Subcutaneous adipose tissue (tissue), 4 donors: ENCODE measurements around the gene LKAAEAR1. TPM values are rescaled to one million over a fixed set of nuclear protein-coding genes. Genes with fewer than 3 reads are reported as not detected.

Experiments used
- total RNA-seq, 4 donors: library from RNA; depleted of rRNA; stranded (reverse); fragments of >200 nt; gene quantifications; one replicate each; pipeline ENCODE4 v1.1.0, GENCODE V29; 2016
- TF ChIP-seq, protein P1 (sequence below): fragments of 450-650 bp; IDR thresholded peaks from one replicate; pipeline ENCODE4 v1.5.1; 2016; ENCODE audit warnings: low read depth, mild to moderate bottlenecking, control low read depth, antibody characterized with exemption, moderate library complexity

LKAAEAR1 gene, protein sequence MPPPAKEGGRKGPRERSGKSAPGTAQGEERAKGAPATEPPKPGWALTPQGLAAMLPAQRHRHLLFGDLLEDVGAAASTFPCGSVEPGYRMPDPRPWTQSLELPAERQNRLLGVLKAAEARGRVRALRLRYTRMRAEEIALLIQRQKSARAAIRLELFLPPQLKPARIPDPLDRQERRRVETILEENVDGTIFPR
- not detected for total RNA-seq

DNA sequence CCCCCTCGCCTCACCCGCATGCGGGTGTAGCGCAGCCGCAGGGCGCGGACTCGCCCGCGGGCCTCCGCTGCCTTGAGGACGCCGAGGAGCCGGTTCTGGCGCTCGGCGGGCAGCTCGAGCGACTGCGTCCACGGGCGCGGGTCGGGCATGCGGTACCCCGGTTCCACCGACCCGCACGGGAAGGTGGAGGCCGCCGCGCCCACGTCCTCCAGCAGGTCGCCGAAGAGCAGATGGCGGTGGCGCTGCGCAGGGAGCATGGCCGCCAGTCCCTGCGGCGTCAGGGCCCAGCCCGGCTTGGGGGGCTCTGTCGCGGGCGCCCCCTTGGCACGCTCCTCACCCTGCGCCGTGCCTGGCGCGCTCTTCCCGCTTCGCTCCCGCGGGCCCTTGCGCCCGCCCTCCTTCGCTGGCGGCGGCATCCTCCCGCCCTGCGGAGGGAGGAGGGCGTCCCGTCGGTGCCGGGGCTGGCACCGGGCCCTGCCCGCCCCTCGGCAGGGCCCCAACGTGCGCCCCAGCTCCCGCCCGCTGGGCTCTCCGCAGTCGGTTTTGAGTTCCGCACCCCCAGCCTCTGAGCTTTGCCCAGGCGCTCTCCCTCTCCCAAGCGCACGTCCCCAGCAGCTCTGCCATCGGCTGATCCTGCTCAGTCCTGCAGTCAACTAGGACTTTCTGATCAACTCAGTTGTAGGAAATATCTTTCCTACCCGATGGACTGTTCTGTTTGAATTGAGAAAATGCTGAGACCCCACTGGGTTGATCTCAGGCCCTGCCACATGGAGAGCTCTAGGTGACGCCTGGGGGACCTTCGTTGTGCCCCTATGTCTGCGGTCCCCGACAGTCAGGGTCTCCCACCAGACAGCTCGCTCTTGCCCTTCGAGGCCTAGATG lies at the start of gene LKAAEAR1:
TSS of gene LKAAEAR1 (minus strand) at position 595 of the 881 bp plus-strand sequence. CDS start at position 416, 179 bp downstream.
- TF ChIP-seq, protein P1, sequence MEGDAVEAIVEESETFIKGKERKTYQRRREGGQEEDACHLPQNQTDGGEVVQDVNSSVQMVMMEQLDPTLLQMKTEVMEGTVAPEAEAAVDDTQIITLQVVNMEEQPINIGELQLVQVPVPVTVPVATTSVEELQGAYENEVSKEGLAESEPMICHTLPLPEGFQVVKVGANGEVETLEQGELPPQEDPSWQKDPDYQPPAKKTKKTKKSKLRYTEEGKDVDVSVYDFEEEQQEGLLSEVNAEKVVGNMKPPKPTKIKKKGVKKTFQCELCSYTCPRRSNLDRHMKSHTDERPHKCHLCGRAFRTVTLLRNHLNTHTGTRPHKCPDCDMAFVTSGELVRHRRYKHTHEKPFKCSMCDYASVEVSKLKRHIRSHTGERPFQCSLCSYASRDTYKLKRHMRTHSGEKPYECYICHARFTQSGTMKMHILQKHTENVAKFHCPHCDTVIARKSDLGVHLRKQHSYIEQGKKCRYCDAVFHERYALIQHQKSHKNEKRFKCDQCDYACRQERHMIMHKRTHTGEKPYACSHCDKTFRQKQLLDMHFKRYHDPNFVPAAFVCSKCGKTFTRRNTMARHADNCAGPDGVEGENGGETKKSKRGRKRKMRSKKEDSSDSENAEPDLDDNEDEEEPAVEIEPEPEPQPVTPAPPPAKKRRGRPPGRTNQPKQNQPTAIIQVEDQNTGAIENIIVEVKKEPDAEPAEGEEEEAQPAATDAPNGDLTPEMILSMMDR: no peak

DNA sequence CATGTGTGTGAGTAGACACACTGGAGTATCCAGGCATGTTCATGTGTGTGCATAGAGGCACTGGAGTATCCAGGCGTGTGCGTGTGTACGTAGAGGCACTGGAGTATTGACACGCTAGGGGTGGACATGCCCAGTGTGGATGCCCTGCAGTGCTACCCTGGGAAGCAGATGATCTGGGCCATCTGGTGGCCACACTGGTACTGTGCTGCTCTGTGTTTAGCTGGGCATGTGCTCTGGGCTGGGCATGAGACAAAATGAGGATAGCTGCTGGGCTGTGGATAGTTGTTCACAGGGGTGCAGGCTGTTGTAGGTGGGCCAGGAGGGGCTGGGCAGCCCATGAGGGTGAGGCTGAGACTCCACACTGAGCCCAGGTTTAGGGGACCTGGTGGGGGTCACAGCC lies 47.2 kb upstream of the LKAAEAR1 start:
- TF ChIP-seq, protein P1: no peak

DNA sequence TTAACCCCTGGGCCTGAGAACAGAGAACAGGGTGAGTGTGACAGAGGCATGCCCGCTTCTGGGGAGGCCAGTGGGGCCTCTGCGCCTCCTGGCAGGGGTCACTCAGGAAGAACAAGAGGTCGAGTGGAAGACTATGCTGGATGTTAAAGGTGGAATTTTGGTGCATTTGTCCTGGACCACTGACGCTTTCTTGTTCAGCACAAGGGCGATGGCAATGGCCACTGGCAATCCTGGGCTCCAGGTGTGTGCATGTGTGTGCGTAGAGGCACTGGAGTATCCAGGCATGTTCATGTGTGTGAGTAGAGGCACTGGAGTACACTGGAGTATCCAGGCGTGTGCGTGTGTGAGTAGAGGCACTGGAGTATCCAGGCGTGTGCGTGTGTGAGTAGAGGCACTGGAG lies 46.7 kb upstream of the LKAAEAR1 start:
- TF ChIP-seq, protein P1: no peak

DNA sequence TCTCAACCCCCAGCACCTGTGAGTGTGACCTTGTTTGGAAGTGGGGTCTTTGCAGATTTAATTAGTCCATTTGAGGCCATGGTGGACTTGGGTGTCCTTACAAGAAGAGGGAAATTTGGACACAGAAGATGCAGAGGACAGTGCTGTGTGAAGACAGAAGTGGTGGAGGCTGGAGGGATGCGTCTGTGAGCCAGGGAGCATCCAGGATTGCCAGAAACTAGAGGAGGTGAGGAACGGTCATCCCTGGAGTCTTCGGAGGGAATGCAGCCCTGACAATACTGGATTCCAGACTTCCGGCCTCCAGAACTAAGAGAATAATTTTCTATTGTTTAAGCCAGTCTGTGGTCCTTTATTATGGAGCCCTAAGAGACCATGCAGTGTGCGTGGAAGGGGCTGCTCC lies 46.1 kb upstream of the LKAAEAR1 start:
- TF ChIP-seq, protein P1: no peak

DNA sequence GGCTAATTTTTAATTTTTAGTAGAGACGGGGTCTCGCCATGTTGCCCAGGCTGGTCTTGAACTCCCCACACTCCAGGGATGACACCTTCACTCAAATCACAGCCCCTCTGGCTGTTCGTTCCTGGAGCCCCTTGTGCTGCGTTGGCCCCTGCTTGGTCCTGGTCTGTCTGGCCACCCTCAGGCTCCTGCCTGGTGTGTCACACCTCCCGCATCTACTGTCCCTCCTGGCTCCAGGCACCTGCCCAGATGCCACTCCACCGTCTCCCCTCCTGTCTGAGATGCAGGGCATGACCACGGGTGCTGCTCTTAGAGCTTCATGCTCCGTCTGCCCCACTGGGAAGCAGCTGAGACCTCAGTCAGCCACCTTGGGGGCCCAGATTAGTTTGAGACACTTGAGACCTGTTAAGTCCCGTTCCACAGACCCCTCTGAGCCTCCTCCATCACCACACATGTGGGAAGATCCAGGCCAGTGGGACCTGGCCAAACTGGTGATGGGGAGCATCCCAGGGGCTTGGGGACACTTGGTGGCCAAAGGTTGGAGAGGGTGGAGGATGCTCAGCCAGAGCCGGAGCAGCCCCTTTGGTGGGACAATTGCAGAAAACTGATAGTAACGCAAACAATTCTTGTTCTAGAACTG lies 45.1 kb upstream of the LKAAEAR1 start:
- TF ChIP-seq, protein P1: no peak

DNA sequence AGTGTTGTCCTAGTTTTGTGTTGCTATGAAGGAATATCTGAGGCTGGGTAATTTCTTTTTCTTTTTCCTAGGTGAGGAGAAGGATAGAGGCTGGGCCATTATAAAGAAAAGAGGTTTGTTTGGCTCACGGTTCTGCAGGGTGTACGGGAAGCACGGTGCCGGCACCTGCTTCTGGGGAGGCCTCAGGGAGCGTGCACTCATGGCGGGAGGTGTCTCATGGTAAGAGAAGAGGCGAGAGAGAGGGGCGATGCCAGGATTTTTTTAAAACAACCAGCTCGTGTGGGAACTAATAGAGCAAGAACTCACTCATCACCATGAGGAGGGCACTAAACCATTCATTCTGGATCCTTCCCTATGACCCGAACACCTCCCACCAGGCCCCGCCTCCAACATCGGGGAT lies 37.4 kb upstream of the LKAAEAR1 start:
- TF ChIP-seq, protein P1: no peak
